HCT116 (cell line): ENCODE measurements around the gene KMT2E. TPM values are rescaled to one million over a fixed set of nuclear protein-coding genes. Genes with fewer than 3 reads are reported as not detected.

Source experiments
- ATAC-seq: fragments of 200-7000 bp; cut with Tn5 transposase; 2 replicates; pipeline ENCODE4 v1.9.1; 2020; ENCODE audit warnings: mild to moderate bottlenecking, moderate library complexity
- BruUV-seq: library from RNA; stranded (reverse); fragments of 400-500 nt; replicated peaks from 2 replicates; lab custom pipeline; 2021; lab: Mats Ljungman, UMichigan
- CTCF ChIA-PET: fragments of 300-600 bp; sonication (Branson Sonifier 250); formaldehyde crosslinking; loops from one replicate; lab custom pipeline; 2021; ENCODE audit warnings: antibody characterized with exemption; lab: Charles Lee
- POLR2A ChIA-PET: fragments of 300-600, 350-600 bp; sonication (Branson Sonifier 250); formaldehyde crosslinking; loops from one replicate; lab custom pipeline; 2021; ENCODE audit warnings: antibody characterized with exemption; lab: Charles Lee
- RAD21 ChIA-PET, 2 experiments: fragments of 300-600 bp; sonication (Branson Sonifier 250); formaldehyde crosslinking; loops; one replicate each; lab custom pipeline; 2023; ENCODE audit warnings: low total read pairs in 2 of 2; ENCODE audit not compliant: uncharacterized antibody in 2 of 2, unreplicated experiment in 2 of 2, low non-redundant PET in 1 of 2; lab: Charles Lee
- DNase-seq: peaks from one replicate; pipeline ENCODE4 v3.0.0-alpha.2; 2010; ENCODE audit warnings: low read depth, low spot score
- H2AFZ ChIP-seq: fragments of 200-600 bp; shearing (Covaris generic), sonication (generic); 2 replicates; pipeline ENCODE4 v1.6.1; 2017; ENCODE audit warnings: low read depth, mixed run types, mixed read lengths, antibody characterized with exemption, low read length; ENCODE audit not compliant: poor library complexity, severe bottlenecking
- H3K27ac ChIP-seq: 2 replicates; pipeline ENCODE4 v1.5.1; 2012; ENCODE audit warnings: low read depth, low read length
- H3K27me3 ChIP-seq: fragments of 200-600 bp; sonication (generic); 2 replicates; pipeline ENCODE4 v1.6.1; 2016; ENCODE audit warnings: mixed run types, low read length, mixed read lengths; ENCODE audit not compliant: insufficient read depth
- H3K36me3 ChIP-seq, 2 experiments: fragments of 200-500 bp in 1 of 2; fragments of 200-600 bp in 1 of 2; sonication (Bioruptor generic) in 1 of 2; sonication (generic) in 1 of 2; 2 replicates each; pipeline versions ENCODE4 v1.5.1 to v1.6.1; 2014 to 2016; ENCODE audit warnings: low read length in 2 of 2, inconsistent platforms in 1 of 2, mixed read lengths in 1 of 2, mixed run types in 1 of 2; ENCODE audit not compliant: insufficient read depth in 2 of 2, control insufficient read depth in 1 of 2
- H3K4me1 ChIP-seq, 2 experiments: fragments of 200-600 bp in 1 of 2; sonication (generic) in 1 of 2; 2 replicates each; pipeline versions ENCODE4 v1.5.1 to v1.6.1; 2012 to 2017; ENCODE audit warnings: low read length in 2 of 2, inconsistent platforms in 1 of 2, mild to moderate bottlenecking in 1 of 2, mixed read lengths in 1 of 2, mixed run types in 1 of 2, moderate library complexity in 1 of 2; ENCODE audit not compliant: insufficient read depth in 2 of 2, control insufficient read depth in 1 of 2
- H3K4me2 ChIP-seq: fragments of 200-600 bp; sonication (generic); 2 replicates; pipeline ENCODE4 v1.6.1; 2017; ENCODE audit warnings: mixed run types, low read length, mixed read lengths
- H3K4me3 ChIP-seq, 2 experiments: fragments of 200-600 bp in 1 of 2; sonication (generic) in 1 of 2; replicated peaks in 1 of 2; 2 replicates each; pipeline ENCODE4 v1.5.1; 2011 to 2016; ENCODE audit warnings: low read length in 2 of 2, control low read depth in 1 of 2, low read depth in 1 of 2, mild to moderate bottlenecking in 1 of 2, mixed read lengths in 1 of 2, mixed run types in 1 of 2
- H3K79me2 ChIP-seq: fragments of 200-600 bp; sonication (generic); 2 replicates; pipeline ENCODE4 v1.6.1; 2017; ENCODE audit warnings: mild to moderate bottlenecking, mixed run types, low read length, moderate library complexity, mixed read lengths; ENCODE audit not compliant: insufficient read depth
- H3K9ac ChIP-seq: fragments of 200-600 bp; sonication (generic); 2 replicates; pipeline ENCODE4 v1.6.1; 2016; ENCODE audit warnings: low read length, mixed read lengths
- H3K9me2 ChIP-seq: fragments of 200-600 bp; sonication (generic), shearing (Covaris generic); 2 replicates; pipeline ENCODE4 v1.6.1; 2017; ENCODE audit warnings: mixed run types, mild to moderate bottlenecking, moderate library complexity; ENCODE audit not compliant: insufficient read depth
- H3K9me3 ChIP-seq, 2 experiments: fragments of 200-500 bp in 1 of 2; fragments of 200-600 bp in 1 of 2; sonication (Bioruptor generic) in 1 of 2; sonication (generic) in 1 of 2; 2 replicates each; pipeline ENCODE4 v1.6.1; 2014 to 2017; ENCODE audit warnings: low read length in 2 of 2, mixed read lengths in 2 of 2, inconsistent platforms in 1 of 2, low read depth in 1 of 2, mild to moderate bottlenecking in 1 of 2, mixed run types in 1 of 2, moderate library complexity in 1 of 2; ENCODE audit not compliant: control insufficient read depth in 1 of 2, insufficient read depth in 1 of 2
- H4K20me1 ChIP-seq: fragments of 200-600 bp; sonication (generic), shearing (Covaris generic); 2 replicates; pipeline ENCODE4 v1.6.1; 2017; ENCODE audit warnings: mixed run types, mild to moderate bottlenecking, moderate library complexity; ENCODE audit not compliant: insufficient read depth
- SIN3A ChIP-seq: IDR thresholded peaks from 2 replicates; pipeline ENCODE4 v1.6.1; 2012; ENCODE audit warnings: low read depth
- intact Hi-C: fragments of 100-400 bp; cut with micrococcal nuclease; formaldehyde crosslinking; loops from 2 replicates; pipeline ENCODE4 v1.10.0; 2022
- total RNA-seq: library from RNA; stranded (reverse); gene quantifications from one replicate; pipeline ENCODE4 v1.2.1, GENCODE V29; 2021; ENCODE audit not compliant: unreplicated experiment
- TF ChIP-seq, protein P1 (sequence below): IDR thresholded peaks from 2 replicates; pipeline ENCODE4 v1.6.1; 2012; ENCODE audit warnings: low read depth
- TF ChIP-seq, protein P2 (sequence below), 3 experiments: fragments of 200-600 bp in 1 of 3; sonication (generic) in 1 of 3; IDR thresholded peaks in 2 of 3; conservative IDR thresholded peaks in 1 of 3; 2 replicates each; pipeline ENCODE4 v1.5.1; 2012 to 2017; ENCODE audit warnings: low read depth in 2 of 3, low read length in 2 of 3, antibody characterized with exemption in 1 of 3, borderline replicate concordance in 1 of 3, control low read depth in 1 of 3, mild to moderate bottlenecking in 1 of 3, mixed read lengths in 1 of 3, mixed run types in 1 of 3, moderate library complexity in 1 of 3; ENCODE audit not compliant: insufficient read depth in 1 of 3
- TF ChIP-seq, protein P3 (sequence below): IDR thresholded peaks from 2 replicates; pipeline ENCODE4 v1.6.1; 2012

KMT2E gene
- total RNA-seq, 1 experiment from 2014 or later, result 39.8 TPM

DNA sequence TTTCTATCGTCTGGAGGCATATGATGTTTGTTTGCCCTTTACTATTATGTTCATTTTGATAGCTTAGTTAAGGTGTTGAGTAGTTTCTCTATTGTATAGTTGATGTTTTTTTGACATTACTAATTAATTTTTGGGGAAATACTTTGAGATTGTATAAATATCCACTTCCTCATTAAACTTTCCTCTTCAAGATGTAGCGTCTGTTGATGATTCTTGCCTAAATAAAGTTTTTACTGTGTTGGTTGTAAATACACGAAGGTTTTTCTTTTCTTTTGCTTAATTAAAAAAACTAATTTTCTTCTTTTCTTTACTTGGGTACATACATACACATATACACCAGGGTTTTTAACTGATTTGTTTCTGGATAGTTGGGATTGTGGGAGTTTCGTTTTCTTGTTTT lies 8.5 kb downstream of the KMT2E start:
- POLR2A ChIA-PET, result no interaction called here
- no peak overlapping the region for H3K4me2 ChIP-seq
- DNase-seq (no peak), ATAC-seq (no peak)
- intact Hi-C loops, result no loop called here
- H3K4me1 ChIP-seq, result no peaks in the 10 kb centered on the region
- no peaks in the 10 kb centered on the region for H3K27me3 ChIP-seq
- RAD21 ChIA-PET, result no interaction called here
- H3K79me2 ChIP-seq, result peaks cover 98% of the 10 kb centered on the region
- CTCF ChIA-PET, result no interaction called here
- BruUV-seq, result no TSS peak
- no peaks in the 10 kb centered on the region for H3K9me3 ChIP-seq
- H3K9ac ChIP-seq, result no peak overlapping the region
- H4K20me1 ChIP-seq, result peaks cover 17% of the 10 kb centered on the region
- no peak overlapping the region for H3K4me3 ChIP-seq
- TF ChIP-seq SIN3A, result no peak
- TF ChIP-seq, protein P1, sequence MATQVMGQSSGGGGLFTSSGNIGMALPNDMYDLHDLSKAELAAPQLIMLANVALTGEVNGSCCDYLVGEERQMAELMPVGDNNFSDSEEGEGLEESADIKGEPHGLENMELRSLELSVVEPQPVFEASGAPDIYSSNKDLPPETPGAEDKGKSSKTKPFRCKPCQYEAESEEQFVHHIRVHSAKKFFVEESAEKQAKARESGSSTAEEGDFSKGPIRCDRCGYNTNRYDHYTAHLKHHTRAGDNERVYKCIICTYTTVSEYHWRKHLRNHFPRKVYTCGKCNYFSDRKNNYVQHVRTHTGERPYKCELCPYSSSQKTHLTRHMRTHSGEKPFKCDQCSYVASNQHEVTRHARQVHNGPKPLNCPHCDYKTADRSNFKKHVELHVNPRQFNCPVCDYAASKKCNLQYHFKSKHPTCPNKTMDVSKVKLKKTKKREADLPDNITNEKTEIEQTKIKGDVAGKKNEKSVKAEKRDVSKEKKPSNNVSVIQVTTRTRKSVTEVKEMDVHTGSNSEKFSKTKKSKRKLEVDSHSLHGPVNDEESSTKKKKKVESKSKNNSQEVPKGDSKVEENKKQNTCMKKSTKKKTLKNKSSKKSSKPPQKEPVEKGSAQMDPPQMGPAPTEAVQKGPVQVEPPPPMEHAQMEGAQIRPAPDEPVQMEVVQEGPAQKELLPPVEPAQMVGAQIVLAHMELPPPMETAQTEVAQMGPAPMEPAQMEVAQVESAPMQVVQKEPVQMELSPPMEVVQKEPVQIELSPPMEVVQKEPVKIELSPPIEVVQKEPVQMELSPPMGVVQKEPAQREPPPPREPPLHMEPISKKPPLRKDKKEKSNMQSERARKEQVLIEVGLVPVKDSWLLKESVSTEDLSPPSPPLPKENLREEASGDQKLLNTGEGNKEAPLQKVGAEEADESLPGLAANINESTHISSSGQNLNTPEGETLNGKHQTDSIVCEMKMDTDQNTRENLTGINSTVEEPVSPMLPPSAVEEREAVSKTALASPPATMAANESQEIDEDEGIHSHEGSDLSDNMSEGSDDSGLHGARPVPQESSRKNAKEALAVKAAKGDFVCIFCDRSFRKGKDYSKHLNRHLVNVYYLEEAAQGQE, result no peak
- TF ChIP-seq, protein P2, sequence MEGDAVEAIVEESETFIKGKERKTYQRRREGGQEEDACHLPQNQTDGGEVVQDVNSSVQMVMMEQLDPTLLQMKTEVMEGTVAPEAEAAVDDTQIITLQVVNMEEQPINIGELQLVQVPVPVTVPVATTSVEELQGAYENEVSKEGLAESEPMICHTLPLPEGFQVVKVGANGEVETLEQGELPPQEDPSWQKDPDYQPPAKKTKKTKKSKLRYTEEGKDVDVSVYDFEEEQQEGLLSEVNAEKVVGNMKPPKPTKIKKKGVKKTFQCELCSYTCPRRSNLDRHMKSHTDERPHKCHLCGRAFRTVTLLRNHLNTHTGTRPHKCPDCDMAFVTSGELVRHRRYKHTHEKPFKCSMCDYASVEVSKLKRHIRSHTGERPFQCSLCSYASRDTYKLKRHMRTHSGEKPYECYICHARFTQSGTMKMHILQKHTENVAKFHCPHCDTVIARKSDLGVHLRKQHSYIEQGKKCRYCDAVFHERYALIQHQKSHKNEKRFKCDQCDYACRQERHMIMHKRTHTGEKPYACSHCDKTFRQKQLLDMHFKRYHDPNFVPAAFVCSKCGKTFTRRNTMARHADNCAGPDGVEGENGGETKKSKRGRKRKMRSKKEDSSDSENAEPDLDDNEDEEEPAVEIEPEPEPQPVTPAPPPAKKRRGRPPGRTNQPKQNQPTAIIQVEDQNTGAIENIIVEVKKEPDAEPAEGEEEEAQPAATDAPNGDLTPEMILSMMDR (IDR thresholded peaks at IDR 0.05 in 2 of 3, conservative IDR thresholded peaks at IDR 0.05 in 1 of 3; ENCODE audit: borderline replicate concordance in 1 of 3, insufficient read depth in 1 of 3, low read depth in 2 of 3, low read length in 2 of 3), result no peak
- TF ChIP-seq, protein P3, sequence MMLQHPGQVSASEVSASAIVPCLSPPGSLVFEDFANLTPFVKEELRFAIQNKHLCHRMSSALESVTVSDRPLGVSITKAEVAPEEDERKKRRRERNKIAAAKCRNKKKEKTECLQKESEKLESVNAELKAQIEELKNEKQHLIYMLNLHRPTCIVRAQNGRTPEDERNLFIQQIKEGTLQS, result no peak
- H3K36me3 ChIP-seq, result no peaks in the 10 kb centered on the region
- no peak overlapping the region for H3K27ac ChIP-seq
- H3K9me2 ChIP-seq, result no peaks in the 10 kb centered on the region
- H2AFZ ChIP-seq, result no peak overlapping the region
